Measurements from ENCODE around the gene PRSS33.

The PRSS33 gene

DNA sequence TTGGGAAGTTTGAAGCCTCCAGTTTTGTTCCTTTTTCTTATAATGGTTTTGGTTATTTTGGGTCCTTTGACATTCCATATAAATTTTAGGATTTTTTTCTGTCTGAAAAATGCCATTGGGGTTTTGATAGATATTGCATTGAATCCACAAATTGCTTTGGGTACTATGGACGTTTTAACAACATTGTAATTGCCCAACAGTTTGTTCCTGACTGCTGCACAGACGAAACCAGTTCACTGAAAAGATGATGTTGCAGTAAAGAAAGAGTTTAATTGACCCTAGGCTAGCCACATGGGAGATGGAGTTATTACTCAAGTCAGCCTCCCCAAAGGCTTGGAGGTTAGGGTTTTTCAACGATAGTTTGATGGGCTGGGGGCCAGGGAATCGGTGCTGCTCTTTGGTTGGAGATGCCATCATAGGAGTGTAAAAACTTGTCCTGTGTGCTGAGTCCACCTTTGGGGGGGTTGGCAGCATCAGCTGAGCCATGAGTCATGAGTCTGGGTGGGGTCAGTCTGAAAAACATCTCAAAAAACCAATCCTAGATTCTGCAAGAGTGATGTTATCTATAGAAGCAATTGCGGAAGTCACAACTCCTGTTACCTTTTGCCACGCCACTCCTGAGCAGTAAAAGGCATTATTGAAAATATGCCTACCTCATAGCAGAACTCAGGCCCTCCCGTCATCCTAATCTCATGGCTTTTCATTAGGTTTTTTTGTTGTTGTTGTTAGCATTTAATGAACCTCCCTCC, 8.2 kb upstream of the PRSS33 start:
- DNase-seq = no peak

DNA sequence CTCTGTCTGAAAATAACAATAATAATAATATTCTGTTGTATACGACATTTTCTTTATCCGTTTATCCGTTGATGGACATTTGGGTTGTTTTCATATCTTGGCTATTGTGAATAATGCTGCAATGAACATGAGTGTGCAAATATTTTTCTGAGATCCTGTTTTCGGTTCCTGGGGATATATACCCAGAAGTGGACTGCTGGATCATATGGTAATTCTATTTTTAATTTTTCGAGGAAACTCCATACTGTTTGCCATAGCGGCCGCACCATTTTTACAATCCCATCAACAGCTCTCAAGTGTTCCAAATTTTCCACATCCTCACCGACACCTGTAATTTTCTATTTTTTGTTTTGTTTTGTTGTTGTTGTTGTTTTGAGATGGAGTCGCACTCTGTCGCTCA, 5.6 kb upstream of the PRSS33 start:
- DNase-seq = no peak

DNA sequence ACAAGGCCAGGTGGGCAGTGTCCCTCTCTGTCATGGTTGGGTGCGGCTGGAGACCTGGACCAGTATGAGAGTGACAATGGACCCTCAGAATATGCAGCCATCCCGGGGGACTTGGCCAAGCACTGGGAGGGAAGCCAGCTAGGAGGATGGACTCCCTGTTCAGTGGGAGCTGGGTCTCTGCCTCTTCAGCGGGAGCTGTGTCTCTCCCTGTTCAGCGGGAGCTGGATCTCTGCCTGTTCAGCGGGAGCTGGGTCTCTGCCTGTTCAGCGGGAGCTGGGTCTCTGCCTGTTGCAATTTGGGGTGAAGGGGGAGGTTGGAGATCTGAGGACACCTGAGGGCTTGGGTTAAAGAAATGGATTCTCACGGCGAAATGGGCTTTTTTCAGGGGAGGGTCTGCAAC, 3.8 kb upstream of the PRSS33 start:
- DNase-seq = no peak

DNA sequence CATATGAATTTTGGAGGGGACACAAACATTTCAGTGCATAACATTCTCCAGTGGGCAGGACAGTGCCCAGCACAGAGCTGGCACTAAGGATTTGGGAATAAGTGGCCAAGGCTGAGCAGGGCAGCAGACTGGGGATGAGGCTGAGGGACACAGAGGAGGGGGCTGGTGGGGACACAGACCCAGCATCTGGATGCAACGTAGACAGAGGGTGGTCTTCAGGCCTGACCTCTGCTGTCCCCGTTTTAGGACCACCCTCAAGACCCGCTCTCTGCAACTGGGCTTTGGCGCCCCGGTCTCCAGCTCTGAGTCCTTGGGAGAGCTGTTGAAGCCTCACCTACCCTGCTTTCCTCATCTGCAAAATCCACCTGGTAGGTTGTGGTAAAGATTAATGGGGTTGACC, 3.3 kb upstream of the PRSS33 start:
- DNase-seq = no peak

DNA sequence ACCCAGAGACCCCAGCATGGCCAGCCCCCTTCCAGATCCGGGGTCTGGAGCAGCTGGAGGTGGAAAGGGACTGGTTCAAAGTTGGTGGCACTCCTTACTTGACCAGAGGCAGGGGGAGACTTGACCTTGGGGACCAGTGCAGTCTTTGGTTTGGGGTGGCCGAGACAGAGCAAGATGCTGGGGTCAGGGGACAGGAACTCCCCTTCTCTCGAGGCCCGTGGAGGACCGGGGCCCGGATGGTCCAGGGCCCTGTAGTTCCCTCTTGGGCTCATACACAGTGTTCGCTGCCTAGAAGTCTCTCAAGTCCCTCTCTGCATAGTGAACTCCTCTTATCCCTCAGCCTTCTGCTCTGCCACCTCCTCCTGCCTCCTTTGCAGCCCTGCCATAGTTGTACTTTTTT, 601 bp upstream of the PRSS33 start:
- no peak for DNase-seq

DNA sequence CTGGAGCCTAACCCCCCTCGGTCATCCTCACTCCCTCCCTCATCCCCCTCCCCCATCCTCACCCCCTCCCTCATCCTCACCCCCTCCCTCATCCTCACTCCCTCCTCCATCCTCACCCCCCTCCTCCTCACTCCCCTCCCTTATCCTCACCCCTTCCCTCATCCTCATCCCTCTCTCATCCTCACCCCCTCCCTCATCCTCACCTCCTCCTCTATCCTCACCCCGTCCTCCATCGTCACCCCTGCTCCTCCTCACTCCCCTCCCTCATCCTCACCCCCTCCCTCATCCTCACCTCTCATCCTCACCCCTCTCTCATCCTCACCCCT, 571 bp downstream of the PRSS33 start:
- no peak for DNase-seq

DNA sequence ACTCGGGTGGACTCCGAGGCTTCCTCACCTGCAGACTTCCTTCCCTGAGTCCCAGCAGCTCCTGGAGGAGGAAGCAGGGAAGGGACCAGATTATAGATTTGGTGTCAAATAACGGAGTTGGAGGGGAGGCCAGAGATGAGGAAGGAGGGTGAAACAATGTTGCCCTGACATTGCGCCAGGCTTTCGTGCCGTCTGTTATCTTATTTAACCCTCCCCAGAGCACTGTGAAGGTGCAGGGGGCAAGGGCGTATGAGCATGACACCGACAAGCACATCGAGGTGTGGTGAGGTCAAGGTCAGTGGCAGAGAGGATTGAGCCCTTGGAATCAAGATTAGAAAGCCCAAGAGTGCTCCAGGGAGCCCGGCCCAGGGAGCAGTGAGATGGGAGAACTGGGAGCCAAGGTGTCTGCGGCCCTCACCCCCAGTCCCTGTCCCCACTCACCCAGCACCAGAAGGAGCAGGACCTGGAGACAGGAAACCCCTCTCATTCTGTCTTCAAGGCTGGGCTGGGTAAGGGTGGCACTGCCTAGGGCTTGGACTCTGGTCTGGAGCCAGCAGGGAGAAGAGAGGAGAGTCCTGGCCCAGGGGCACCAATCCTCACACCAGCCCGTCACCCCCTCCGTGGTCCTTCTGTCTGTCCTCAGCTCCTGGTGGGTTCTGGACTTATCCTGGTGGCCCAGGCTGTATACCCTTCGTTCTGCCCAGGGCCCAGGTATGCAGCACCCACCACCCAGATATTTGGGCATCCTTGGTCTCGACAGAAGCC, 1.1 kb downstream of the PRSS33 start:
- DNase-seq = no peak

DNA sequence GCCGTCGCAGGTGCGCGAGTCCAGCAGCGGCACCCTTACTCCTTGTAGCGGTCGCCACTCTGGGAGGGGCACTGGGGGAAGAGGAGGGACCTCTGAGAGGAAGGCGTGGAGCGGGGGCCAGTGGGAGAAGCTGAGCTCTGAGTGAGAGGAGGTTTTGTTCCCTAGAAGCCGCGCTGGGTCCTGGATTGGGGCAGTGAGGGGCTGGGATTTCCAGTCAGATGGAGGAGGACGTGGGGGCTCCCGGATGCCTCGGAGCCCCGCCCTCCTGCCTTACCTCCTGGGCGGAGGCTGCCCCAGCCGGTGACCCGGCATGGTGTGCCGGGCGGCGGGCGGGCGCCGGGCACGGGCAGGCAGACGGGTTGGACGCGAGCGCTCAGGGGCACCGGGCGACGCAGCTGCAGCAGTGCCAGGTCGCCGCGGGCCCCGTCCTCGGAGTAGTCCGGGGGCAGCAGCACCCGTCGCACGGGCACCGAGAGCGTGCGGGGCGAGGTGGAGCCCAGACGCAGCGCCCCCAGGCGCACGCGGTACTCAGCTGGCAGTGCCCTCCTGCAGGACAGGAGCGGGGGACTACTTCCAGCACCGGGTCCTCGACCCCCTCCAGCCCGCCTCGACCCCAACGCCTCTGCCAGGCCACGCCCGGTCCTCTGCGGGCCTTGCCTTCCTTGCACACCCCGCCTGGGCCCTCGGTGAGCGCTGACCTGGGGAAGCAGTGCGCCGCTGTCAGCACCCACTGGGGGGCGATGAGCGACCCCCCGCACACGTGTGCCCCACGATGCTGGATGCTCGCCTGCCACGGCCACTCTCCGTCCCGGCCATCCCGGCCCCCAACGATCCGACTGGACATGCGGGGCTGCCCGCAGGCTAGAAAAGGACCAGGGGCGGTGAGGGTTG, 2.0 kb downstream of the PRSS33 start:
- DNase-seq = no peak

DNA sequence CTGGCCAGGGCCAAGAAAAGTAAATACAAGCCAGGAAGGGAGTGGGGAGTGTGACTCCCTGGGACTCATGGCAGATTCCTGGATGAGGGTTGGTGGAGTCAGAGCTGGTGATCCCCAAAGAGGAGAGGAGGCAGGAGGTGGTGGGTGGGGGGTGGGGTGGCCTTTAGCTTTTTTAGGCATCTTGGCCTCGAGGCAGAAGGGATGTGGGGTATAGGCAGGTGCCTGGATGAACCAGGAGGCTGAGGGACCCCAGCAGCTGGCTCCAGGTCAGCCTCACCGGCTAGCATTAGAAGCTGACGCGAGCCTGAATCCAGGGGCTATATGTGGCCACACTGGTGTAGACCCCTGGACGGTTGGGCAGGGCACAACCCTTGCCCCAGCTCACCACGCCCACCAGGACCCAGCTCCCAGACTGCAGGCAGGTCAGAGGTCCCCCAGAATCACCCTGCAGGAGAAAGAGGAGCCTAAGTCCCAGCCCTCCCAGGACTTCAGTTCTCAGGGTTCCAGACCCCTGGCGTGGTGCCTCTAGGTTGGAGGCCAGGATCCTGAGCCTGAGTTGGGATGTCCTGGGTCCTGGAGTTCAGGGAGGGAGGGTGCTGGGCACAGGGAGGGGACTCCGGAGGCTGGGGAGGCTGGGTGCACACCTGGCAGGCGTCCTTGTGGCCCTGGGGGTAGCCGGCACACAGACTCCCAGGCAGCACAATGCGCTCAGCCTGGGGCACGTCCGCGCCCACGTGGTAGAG, 2.8 kb downstream of the PRSS33 start:
- DNase-seq = no peak

DNA sequence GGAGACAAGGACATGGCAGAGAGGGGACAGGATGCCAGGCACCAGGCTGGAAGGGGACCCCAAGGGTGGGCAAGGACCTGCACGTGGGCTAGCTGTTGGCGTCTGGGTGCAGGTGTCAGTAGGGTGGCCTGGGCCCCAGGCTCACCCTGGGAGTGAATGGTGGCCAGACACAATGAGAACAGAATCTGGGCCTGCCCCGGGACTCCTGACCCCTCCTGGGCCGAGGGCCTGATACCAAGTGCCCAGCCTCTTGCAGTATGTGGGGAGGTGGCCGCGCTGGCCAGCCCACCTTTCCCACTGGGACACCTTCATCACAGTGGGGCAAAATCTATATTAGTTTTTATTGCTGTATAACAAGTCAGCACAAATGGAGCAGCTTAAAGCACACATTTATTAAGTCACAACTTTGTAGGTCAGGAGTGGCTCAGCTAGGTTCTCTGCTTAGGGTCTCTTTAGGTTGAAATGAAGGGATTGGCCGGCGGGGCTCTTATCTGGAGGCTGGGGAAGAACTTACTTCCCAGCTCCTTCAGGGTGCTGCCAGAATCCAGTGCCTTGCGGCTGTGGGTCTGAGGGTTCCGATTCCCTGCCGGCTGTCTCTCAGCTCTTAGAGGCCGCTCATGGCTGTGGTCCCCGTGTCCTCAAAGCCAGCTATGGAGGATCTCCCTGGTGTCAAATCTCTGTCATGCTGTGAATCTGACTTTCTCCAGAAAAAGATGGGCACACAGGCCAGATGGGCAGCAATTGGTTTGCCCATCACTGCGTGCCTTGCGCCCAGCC, 3.6 kb downstream of the PRSS33 start:
- DNase-seq = no peak

DNA sequence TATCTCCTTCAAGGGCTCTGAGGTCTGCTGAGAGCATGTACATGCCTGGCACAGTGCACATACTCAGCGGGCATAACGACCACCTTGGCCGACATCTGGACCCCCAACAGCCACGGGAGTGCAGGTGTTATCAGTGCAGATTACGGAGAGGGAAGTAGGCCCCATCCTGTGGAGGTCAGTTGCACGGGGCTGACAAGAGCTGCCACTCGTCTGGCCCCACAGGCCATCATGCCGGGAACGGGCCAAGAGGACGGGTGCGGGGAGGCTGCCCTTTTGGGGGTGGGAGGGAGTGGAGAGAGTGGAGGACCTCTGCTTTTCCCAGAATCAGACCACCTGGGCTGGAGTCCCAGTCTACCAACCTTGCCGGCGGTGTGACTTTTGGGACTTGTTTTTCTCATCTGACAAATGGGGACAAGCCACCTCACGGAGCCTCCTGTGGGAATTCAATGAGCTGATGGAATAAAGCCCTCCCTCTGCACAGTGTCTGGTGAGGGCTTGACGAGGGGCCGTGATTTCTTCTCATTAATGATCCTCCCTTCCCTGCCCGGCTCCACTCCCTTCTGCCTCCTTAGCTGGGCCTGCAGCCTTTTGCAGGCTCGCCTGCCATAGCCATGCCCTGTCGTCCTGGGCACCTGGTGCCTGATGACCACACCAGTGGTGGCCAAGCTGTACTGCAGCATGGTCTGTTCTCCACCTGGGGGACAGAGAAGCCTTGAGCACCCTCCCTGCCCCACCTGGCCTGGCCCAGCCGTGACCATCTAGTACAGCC, 4.6 kb downstream of the PRSS33 start:
- DNase-seq = no peak

DNA sequence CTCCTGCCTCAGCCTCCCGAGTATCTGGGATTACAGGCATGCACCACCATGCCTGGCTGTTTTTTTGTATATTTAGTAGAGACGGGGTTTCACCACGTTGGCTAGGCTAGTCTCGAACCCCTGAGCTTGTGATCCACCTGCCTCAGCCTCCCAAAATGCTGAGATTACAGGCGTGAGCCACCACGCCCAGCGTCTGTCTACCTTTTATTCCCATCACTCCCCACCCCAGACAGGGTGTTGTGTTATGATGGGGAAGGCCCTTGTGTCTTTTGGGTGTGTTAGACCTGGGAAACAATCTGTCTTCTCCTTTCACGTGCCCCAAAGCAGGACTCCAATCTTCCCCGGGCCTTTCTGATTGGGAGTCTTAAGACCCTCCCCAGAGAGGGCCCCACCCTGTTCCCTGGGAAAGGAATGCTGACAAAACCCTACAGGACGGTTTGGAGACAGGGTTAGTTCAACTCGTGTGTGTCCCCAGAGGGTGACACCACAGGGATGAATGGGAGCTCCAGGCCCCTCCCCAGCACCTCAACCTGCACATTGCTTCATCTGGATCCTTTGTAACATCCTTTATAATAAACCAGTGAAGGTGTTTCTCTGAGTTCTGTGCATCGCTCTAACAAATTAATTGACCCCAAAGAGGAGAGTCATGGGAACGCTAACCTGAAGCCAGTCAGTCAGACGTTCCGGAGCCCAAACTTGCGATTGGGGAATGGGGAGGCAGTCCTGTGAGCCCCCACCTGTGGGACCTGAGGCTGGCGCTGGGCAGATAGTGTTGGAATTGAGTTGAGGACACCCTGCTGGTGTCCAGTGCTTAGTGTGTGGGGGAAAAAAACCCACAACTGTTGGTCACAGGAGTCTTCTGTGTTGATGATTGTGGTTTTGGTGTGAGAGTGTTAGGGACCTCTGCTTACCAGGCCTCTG, 7.1 kb downstream of the PRSS33 start:
- DNase-seq = no peak

DNA sequence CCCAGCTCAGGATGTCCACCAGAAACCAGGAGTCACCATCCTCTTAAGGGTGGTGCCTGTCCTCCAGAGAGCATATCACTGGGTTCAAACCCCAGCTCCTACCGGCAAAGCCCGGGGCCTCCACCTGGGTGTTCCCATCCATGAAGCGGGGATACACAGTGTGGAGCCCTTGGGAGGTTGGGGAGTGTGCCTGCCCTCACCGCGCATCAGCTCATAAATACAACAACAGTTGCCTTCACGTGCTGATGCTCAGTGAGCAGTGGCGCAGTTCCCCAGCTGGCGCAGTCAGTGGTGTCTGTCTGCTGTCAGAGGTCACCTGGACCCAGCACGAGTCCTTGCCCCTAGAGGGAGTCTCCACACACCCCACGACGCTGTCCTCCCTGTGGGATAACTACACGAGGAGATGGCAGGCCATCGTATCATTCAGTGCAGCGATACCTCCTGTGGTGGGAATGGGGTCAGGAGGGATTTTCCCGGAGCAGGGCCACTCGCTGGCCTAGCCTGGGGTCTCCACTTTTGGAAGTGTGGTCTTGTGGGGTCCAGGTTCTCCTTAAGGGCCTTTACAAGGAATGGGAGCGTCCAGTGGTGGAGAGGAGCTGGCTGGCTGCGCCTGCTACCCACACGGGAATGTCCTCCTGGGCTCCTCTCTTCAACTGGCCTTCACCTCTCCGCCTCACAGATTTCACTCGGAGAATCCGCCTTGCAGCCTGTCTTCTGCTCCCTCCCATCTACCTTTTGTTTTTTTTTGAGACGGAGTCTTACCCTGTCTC, 8.0 kb downstream of the PRSS33 start:
- no peak for DNase-seq

DNA sequence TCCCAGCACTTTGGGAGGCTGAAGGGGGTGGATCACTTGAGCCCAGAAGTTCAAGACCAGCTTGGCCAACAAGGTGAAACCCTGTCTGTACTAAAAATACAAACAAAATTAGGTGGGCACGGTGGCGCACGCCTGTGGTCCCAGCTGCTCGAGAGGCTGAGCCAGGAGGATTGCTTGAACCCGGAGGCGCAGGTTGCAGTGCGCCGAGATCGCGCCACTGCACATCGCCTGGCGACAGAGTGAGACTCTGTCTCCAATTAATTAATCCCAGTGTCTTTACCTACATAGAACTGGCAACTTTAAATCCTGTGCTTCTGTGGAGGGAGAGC, 8.8 kb downstream of the PRSS33 start:
- DNase-seq = no peak

DNA sequence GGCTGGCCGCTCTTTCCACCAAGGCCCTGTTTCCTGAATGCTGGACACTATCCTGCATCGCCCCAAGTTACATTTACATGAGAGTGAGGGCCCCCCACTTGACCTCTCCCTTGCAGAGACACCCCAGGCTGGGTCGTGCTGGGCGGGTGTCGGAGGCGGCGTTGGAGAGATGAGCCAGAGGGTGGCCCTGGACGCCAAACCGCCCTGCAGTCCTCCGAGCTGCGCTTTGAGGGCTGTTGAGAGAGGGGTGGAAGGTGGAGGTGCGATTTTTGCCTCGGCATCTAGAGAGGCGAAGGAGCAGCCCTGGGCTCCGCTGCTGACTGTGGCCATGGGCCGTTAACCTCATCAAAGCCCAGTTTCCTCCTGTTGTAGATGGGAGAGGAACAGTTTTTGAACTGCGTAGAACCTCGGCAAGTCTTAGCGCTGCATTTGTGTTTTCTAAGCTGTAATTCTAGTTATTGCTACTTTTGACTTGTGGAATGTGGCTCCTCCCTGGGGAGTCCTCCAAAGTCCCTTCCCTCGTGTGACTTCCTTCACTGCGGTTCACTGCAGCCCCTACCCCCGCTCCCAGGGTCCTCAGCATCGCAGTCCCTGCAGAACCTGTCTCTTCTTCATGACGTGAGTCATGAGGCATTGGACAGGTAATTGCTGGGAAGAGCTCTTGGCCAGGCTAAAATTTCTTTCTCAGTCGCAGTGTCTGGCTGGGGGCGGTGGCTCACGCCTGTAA, 9.3 kb downstream of the PRSS33 start:
- no peak for DNase-seq

DNA sequence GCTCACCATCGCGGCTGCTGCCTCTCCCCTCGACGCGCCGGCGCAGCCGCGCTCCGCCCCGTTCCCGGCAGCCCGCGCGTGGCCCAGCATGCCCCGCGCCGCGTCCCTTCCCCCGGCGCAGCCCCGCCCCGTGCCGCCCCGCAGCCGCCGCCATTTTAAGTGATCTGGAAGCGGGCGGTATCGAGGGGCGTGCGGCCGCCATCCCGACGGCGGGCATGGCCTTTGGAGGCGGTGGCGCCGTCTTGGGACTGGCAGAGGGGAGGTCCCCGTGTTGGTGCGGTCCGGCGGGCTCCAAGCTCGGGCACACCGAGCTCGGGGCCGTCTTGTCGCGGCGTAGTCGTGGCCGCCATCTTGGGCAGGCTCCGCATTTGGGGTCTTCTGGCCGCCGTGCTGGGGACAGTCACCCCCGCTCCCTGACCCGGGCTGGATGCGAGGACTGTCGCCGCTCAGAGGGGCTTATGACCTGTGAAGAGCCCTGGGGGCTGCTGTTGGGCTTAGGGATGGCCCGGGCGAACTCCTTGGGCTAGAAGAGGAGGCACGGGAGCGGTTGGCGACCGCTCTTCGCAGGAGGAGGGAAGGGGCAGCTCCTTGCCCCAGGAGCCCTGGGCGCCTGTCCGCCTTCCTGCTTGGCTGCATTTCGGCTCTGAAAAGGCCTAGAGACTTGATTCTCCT, 10.0 kb downstream of the PRSS33 start, which contains the start of gene ELOB:
TSS of gene ELOB (minus strand) at position 50 of the 672 bp plus-strand sequence. CDS start at position 9, 41 bp downstream.
- peak; percentile 73 for DNase-seq

DNA sequence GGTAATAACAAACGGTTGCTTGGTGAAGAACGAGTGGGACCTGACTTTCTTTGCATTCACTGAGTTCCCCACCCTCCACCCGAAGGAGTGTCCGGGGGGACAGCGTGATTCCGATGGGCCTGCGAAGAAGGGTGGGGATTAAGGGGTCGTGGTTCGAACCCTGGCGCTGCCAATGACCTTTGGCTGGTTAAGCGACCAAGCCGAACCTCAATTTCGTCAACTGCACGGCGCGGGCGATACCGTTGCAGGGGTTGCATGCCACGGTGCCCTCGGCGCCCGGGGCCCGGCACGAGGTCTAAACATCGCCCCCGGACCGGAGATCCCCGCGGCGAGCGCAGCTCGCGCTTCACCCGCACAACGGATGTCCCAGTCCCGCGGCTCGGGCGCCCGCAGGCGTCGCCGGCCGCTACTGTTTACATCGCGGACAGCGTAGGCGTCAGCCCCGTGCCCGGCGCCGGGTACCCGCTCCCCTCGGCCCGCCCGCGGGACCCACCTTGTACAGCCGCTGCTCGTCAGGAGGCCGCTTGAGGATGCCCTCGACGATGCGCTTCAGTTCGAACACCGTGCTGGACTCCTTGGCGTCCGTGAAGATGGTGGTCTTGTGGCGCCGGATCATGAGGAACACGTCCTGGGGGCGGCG, 10.7 kb downstream of the PRSS33 start:
- no peak for DNase-seq
